CD4-positive, alpha-beta memory T cell (primary cell): Measurements from ENCODE around the gene GNAI2. TPM values are rescaled to one million over a fixed set of nuclear protein-coding genes. Genes with fewer than 3 reads are reported as not detected.

Experiments used
- CTCF ChIA-PET: fragments of 350-600 bp; sonication (Branson Sonifier 250); formaldehyde crosslinking; loops from one replicate; lab custom pipeline; 2021; ENCODE audit warnings: inconsistent platforms; ENCODE audit not compliant: partially characterized antibody; lab: Charles Lee
- POLR2A ChIA-PET: fragments of 350-600 bp; sonication (Branson Sonifier 250); formaldehyde crosslinking; loops from one replicate; lab custom pipeline; 2021; ENCODE audit not compliant: partially characterized antibody; lab: Charles Lee
- DNase-seq, 5 donors: peaks; one replicate each; pipeline versions ENCODE4 v3.0.0 to v3.0.0-alpha.2; 2020 to 2022; ENCODE audit warnings: mixed read lengths in 1 of 5
- H3K27ac ChIP-seq: one replicate; pipeline ENCODE4 v1.7.0; 2013; ENCODE audit warnings: low read depth, low read length
- H3K27me3 ChIP-seq: 2 replicates; pipeline ENCODE4 v1.7.0; 2013; ENCODE audit warnings: mild to moderate bottlenecking, low read length, moderate library complexity; ENCODE audit not compliant: insufficient read depth
- H3K36me3 ChIP-seq: 2 replicates; pipeline ENCODE4 v1.7.0; 2013; ENCODE audit warnings: mild to moderate bottlenecking, low read length, moderate library complexity; ENCODE audit not compliant: insufficient read depth
- H3K4me1 ChIP-seq: 2 replicates; pipeline ENCODE4 v1.7.0; 2013; ENCODE audit warnings: mild to moderate bottlenecking, low read length, moderate library complexity; ENCODE audit not compliant: insufficient read depth
- H3K4me3 ChIP-seq, 2 donors: one replicate each; pipeline ENCODE4 v1.7.0; 2013; ENCODE audit warnings: low read length in 2 of 2, mild to moderate bottlenecking in 1 of 2
- H3K9me3 ChIP-seq, 2 donors: one replicate each; pipeline ENCODE4 v1.7.0; 2013; ENCODE audit warnings: low read length in 2 of 2, control low read depth in 1 of 2; ENCODE audit not compliant: control insufficient read depth in 1 of 2
- H3K27ac Mint-ChIP-seq, 7 donors: one replicate each; pipeline ENCODE4 v1.8.0; 2020 to 2021; ENCODE audit warnings: mixed read lengths in 7 of 7, mild to moderate bottlenecking in 6 of 7, inconsistent platforms in 3 of 7, moderate library complexity in 3 of 7
- H3K27me3 Mint-ChIP-seq, 2 donors: one replicate each; pipeline ENCODE4 v1.8.0; 2020 to 2021; ENCODE audit warnings: mixed read lengths in 2 of 2
- H3K36me3 Mint-ChIP-seq, 2 donors: one replicate each; pipeline ENCODE4 v1.8.0; 2020 to 2021; ENCODE audit warnings: mixed read lengths in 2 of 2, inconsistent platforms in 1 of 2, mild to moderate bottlenecking in 1 of 2
- H3K4me1 Mint-ChIP-seq, 4 donors: one replicate each; pipeline ENCODE4 v1.8.0; 2020 to 2021; ENCODE audit warnings: mixed read lengths in 4 of 4, mild to moderate bottlenecking in 1 of 4
- H3K4me3 Mint-ChIP-seq, 8 donors: one replicate each; pipeline ENCODE4 v1.8.0; 2020 to 2021; ENCODE audit warnings: mixed read lengths in 8 of 8, mild to moderate bottlenecking in 7 of 8, moderate library complexity in 6 of 8, inconsistent platforms in 3 of 8
- H3K9me3 Mint-ChIP-seq, 8 donors: one replicate each; pipeline ENCODE4 v1.8.0; 2020 to 2021; ENCODE audit warnings: mixed read lengths in 8 of 8, mild to moderate bottlenecking in 5 of 8, inconsistent platforms in 3 of 8, moderate library complexity in 1 of 8
- intact Hi-C: fragments of 100-400 bp; cut with micrococcal nuclease; formaldehyde crosslinking; loops from one replicate; pipeline ENCODE4 v1.15.1; 2023
- polyA plus RNA-seq, 2 donors: library from polyadenylated mRNA; unstranded; fragments of 300-500 nt; fragmentation: Illumina TruSeq; gene quantifications; one replicate each; pipeline ENCODE4 v1.2.3, GENCODE V29; 2021
- total RNA-seq, 2 experiments: library from RNA; stranded (reverse); gene quantifications; one replicate each; pipeline ENCODE4 v1.2.3, GENCODE V29; 2021

GNAI2 gene
- total and polyA plus RNA-seq, 4 experiments from 2014 or later: 292 to 615 (median 416) TPM

DNA sequence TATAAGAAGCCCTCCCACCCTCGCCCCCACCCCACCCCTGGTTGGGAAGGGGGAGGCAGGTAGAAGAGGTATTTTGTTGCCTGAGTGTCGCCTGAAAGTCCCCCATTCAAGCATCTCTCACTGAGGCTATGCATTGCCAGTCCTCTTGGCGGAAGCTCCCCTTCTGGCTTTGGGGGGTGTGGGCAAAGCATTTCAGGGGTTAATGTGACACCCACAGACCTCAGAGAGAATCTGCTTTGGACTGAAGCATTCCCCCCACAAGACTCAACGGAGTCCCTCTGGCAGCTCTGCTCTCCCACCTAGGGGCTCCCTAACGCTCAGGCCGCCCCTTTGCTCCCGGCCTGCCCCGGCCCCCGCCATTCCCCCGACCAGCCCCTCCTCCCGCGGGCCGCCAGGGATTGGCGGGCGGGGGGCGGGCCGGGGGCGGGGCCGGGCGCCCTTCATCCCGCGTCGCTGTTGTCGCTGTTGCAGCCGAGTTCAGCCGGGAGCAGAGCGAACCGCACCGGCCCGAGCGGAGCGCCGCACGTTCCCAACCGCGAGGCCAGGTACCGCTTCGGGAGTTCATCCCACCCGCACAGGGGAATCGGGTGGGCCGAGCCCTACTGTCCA is 31.1 kb upstream of the GNAI2 start, which contains the start of gene SLC38A3:
Gene SLC38A3, plus strand, starts transcription at position 468 of the 609 bp plus-strand sequence. CDS start 8,929 bp downstream, outside the sequence.
- CTCF ChIA-PET: interaction anchor here (1.5 to 3.4 kb wide), 3 partner anchors 10 to 21 kb away, joined by 5 to 17 read pairs (median 11); no protein-coding TSS in a partner anchor
- peak within 1 kb of the TSS in 6 of 8 donors; percentile 9 to 41 (median 24) for H3K4me3 Mint-ChIP-seq
- intact Hi-C loops: no loop called here

DNA sequence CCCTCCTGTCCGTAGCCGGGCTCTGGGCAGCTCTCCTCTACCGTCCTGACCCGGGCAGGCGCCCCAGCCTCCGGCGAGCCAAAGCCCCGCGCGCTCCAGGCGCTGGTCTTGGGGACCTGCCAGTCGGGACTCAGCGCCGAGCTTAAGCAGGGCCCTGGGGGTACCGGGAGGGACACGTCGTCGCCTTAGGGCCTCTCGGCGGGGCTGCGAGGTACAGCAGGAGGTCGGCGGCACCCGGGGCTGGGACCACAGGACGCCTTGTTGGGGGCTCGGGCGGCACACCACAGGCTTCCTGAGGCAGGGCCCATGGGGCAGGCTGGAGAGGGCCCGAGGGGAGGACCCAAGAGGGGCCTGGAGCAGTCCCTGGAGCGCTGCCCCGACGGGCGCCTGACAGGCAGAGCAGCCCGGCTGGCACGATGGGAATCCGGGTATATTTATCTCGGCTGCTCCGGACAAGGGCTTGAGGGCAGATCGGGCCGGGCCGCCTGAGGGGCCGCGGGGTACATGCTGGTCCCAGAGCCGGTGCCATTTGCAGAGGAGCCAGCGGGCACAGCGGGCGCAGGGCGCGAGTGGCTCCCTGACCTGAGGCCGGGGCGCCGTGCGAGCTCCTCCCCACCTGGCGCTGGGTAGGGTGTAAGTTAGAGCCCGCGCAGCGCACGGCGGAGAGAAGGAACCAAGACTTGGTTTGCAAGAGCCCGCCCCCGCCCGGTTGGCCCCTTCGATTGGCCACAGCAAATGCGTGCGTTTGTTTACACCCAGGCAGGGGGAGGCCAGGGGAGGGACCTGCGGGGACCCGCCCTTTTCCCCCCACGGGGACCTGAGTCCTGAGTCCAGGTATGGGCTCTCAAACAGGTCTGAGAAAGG is 30.4 kb upstream of the GNAI2 start:
- POLR2A ChIA-PET: interaction anchor here (0.6 to 1.1 kb wide), 2 partner anchors 11 to 59 kb away, joined by 3 to 5 read pairs; no protein-coding TSS in a partner anchor
- H3K27ac Mint-ChIP-seq: no peak overlapping the region

More for the DNA sequence above, 31.1 kb upstream of the GNAI2 start, which contains the start of gene SLC38A3:
- POLR2A ChIA-PET: interaction anchor here (1.1 kb wide), 1 partner anchor 11 kb away, joined by 3 read pairs; no protein-coding TSS in a partner anchor
- no peaks in the 10 kb centered on the region for H3K36me3 Mint-ChIP-seq
- H3K27me3 Mint-ChIP-seq: peaks cover 35% of the 10 kb centered on the region in 2 donors
- H3K9me3 Mint-ChIP-seq: peaks cover 0 to 4% (median 0%) of the 10 kb centered on the region in 8 donors
- no peak within 1 kb of the TSS for H3K4me3 ChIP-seq
- H3K27me3 ChIP-seq: peaks cover 23% of the 10 kb centered on the region
- H3K27ac Mint-ChIP-seq: no peak within 1 kb of the TSS
- peak in 1 of 5 donors; percentile 8 for DNase-seq
- no peaks in the 10 kb centered on the region for H3K36me3 ChIP-seq
- peaks cover 13% of the 10 kb centered on the region for H3K4me1 ChIP-seq
- no peak within 1 kb of the TSS for H3K27ac ChIP-seq
- H3K9me3 ChIP-seq: no peaks in the 10 kb centered on the region
- H3K4me1 Mint-ChIP-seq: peaks cover 0 to 4% (median under 1%) of the 10 kb centered on the region in 4 donors

DNA sequence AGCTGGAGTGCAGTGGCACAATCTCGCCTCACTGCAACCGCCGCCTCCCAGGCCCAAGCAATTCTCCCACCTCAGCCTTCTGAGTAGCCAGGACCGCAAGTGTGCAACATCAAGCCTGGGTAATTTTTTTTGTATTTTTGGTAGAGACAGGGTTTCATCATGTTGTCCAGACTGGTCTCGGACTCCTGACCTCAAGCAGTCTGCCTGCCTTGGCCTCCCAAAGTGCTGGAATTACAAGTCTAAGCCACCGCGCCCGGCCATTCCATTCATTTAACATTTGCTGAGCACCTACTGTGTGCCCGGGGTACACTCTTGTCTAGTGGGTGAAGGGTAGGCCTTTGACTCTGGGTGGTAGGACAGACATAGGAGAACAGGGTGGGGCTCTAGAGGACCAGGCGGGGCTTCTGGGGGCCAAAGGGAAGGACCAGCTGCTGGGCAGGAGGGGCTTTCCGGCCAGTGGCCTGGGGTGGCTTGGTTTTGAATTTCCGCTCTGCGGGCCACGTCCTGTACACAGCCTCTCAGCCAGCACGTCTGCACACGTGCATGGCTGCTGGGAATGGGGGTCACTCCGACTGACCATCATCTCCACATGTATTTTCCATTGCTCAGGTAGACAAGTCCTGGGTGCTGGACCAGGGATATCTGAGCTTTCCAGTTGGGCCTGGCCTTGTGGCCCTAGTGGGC is 28.5 kb upstream of the GNAI2 start:
- no peak for DNase-seq
- peaks cover 0 to 4% (median 0%) of the 10 kb centered on the region in 8 donors for H3K9me3 Mint-ChIP-seq
- no peak overlapping the region for H3K4me3 ChIP-seq

More for the DNA sequence above, 30.4 kb upstream of the GNAI2 start:
- intact Hi-C loops: no loop called here
- Histone ChIP-seq H3K27ac (no peak overlapping the region), H3K9me3 (no peaks in the 10 kb centered on the region), H3K36me3 (no peaks in the 10 kb centered on the region), H3K4me3 (no peak overlapping the region), H3K27me3 (peaks cover 23% of the 10 kb centered on the region), H3K4me1 (peaks cover 13% of the 10 kb centered on the region)
- Mint-ChIP-seq H3K36me3 (no peaks in the 10 kb centered on the region), H3K27me3 (peaks cover 34 to 35% of the 10 kb centered on the region in 2 donors), H3K4me1 (peaks cover 0 to 4% (median under 1%) of the 10 kb centered on the region in 4 donors), H3K4me3 (peak overlapping the region in 5 of 8 donors; percentile 9 to 41 (median 21)), H3K9me3 (peaks cover 0 to 4% (median 0%) of the 10 kb centered on the region in 8 donors)
- peak in 3 of 5 donors; percentile 16 to 59 (median 21) for DNase-seq
- CTCF ChIA-PET: interaction anchor here (0.6 to 3.4 kb wide), 3 partner anchors 11 to 20 kb away, joined by 3 to 17 read pairs (median 11); no protein-coding TSS in a partner anchor

DNA sequence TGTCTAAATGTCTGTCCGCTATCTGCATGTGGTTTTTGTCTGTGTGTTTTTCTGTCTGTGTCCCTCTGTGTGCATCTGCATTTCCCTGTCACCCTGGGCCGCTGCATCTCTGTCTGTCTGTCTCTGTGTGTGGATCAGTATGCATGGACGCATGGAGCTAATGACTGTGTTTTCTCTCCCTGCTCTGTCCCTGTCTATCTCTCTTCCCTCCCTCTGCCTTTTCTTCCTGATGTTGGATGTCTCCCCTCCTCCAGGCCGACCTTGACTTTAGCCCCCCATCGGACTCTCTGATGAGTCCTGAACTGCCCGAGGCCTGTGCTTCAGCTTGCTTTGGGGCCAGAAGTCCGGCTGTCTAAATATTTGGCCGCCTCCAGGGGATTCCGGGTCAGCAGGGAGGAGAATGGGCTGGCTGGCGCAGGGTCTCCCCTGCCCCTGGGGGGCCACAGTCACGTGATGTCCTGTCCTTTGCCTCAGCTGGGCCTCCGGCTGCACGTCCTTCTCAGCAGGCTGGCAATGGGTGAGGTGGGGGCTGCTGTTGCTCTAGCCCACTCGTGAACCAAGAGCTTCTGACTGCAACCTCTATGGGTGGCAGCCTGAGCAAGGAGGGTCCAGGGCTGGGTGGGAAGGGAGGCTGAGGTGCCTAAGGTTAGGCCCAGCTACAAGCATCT is 27.2 kb upstream of the GNAI2 start:
- Mint-ChIP-seq H3K36me3 (no peaks in the 10 kb centered on the region), H3K4me1 (peaks cover 0 to 4% (median 0%) of the 10 kb centered on the region in 4 donors), H3K9me3 (no peaks in the 10 kb centered on the region), H3K4me3 (peak overlapping the region in 2 of 8 donors; percentile 6 to 18), H3K27ac (no peak overlapping the region), H3K27me3 (peaks cover 12 to 13% of the 10 kb centered on the region in 2 donors)
- DNase-seq: no peak
- ChIA-PET POLR2A (interaction anchor here (1.6 kb wide), 1 partner anchor 18 kb away, joined by 3 read pairs; no protein-coding TSS in a partner anchor), CTCF (interaction anchor here (1.0 to 4.1 kb wide), 2 partner anchors 10 to 17 kb away, joined by 3 to 17 read pairs; no protein-coding TSS in a partner anchor)
- H3K4me1 ChIP-seq: peaks cover 13% of the 10 kb centered on the region
- H3K27me3 ChIP-seq: peaks cover 11% of the 10 kb centered on the region
- intact Hi-C loops: no loop called here
- no peaks in the 10 kb centered on the region for H3K36me3 ChIP-seq
- no peak overlapping the region for H3K4me3 ChIP-seq
- H3K27ac ChIP-seq: no peak overlapping the region
- H3K9me3 ChIP-seq: no peaks in the 10 kb centered on the region

More for the DNA sequence above, 28.5 kb upstream of the GNAI2 start:
- Histone ChIP-seq H3K4me1 (peaks cover 13% of the 10 kb centered on the region), H3K27me3 (peaks cover 14% of the 10 kb centered on the region), H3K9me3 (no peaks in the 10 kb centered on the region), H3K27ac (no peak overlapping the region), H3K36me3 (no peaks in the 10 kb centered on the region)
- CTCF ChIA-PET: no interaction called here
- intact Hi-C loops: no loop called here
- H3K4me3 Mint-ChIP-seq: no peak overlapping the region
- POLR2A ChIA-PET: interaction anchor here (1.6 kb wide), 1 partner anchor 20 kb away, joined by 3 read pairs; no protein-coding TSS in a partner anchor
- no peaks in the 10 kb centered on the region for H3K36me3 Mint-ChIP-seq
- peaks cover 0 to 4% (median under 1%) of the 10 kb centered on the region in 4 donors for H3K4me1 Mint-ChIP-seq
- peaks cover 21 to 24% of the 10 kb centered on the region in 2 donors for H3K27me3 Mint-ChIP-seq
- H3K27ac Mint-ChIP-seq: no peak overlapping the region

DNA sequence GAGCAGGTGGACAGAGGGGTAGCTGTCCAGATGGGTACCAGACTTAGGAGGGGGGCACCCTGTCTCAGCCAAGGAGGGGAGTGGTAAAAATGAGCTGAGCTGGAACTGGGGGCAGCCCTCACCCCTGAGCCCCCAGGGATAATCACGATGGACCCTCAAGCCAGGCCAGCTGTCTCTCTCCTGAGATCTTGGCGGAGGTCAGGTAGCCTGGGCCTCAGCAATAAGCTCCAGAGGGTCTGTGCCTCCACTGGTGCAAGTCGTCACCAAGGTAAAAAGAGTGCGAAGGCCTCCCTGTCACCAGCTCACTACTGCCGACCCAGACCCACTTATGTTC is 25.9 kb upstream of the GNAI2 start:
- intact Hi-C loops: no loop called here

More for the DNA sequence above, 25.9 kb upstream of the GNAI2 start:
- no peaks in the 10 kb centered on the region for H3K9me3 Mint-ChIP-seq
- Histone ChIP-seq H3K4me1 (peaks cover 13% of the 10 kb centered on the region), H3K27ac (no peak overlapping the region), H3K4me3 (no peak overlapping the region), H3K36me3 (no peaks in the 10 kb centered on the region), H3K27me3 (peaks cover 7% of the 10 kb centered on the region), H3K9me3 (no peaks in the 10 kb centered on the region)
- DNase-seq: no peak
- H3K4me3 Mint-ChIP-seq: no peak overlapping the region
- ChIA-PET CTCF (interaction anchor here (0.7 to 5.6 kb wide), 5 partner anchors 11 to 46 kb away, joined by 3 to 23 read pairs (median 3); no protein-coding TSS in a partner anchor), POLR2A (no interaction called here)
- peaks cover 4 to 12% of the 10 kb centered on the region in 2 donors for H3K27me3 Mint-ChIP-seq
- no peak overlapping the region for H3K27ac Mint-ChIP-seq
- no peaks in the 10 kb centered on the region for H3K36me3 Mint-ChIP-seq
- H3K4me1 Mint-ChIP-seq: no peaks in the 10 kb centered on the region
